Measurements from ENCODE around the gene TCF12.
"Not testable (repeated sequence)": the region's sequence is repeated elsewhere in the genome, so short reads cannot be mapped to it uniquely, and the experiment has no call there.

The TCF12 gene

DNA sequence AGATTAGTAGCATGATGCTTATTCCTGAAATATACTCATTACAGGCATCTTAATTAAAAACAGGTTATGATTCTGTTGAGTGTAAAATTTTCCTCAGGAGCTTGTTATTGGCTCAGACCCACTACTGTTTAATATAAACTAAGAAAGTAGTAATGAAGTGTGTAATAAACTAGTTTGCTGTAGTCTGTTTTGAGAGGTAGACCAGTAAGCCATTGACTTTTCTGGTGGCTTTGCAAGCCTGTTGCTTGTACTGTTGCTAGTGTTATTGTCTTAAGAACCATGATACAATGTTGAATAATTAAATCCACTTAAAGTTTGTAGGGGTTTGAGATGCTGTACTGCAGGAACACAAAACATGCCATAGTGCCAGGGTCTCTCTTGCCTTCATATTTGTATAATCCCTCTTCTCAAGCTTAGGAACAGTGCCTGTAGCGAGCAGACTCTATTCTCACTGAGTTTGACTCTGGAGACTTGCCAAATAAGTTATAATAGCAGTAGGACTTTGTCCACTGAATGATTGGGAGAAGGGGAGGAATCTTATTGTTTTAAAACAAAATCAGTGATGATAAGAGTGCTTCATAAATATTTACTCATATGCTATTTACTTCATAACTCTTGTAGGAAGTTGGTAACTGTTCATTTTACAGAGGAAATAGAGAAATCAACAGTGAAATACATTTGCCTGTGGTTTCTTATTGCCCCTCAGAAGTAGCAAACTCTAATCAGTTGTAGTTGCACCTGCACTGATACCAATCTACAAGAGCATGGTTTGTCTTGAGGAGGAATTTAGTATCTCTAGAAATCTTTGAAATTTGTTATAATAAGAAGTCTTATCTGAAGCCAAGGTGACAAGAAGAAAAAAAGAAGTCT is 13.4 kb downstream of the TCF12 start:
- Histone ChIP-seq H3K36me3 (ENCODE audit: control insufficient read depth, insufficient read depth, low read length, severe bottlenecking) (peaks cover 4% of the 10 kb centered on the region), H3K9me3 (ENCODE audit: control insufficient read depth, low read length) (peaks cover 4% of the 10 kb centered on the region), H3K9ac (ENCODE audit: low read length) (no peak overlapping the region), H3K4me3 (ENCODE audit: low read length) (no peak overlapping the region), H3K4me1 (ENCODE audit: control insufficient read depth, insufficient read depth, low read length) (peaks cover 37% of the 10 kb centered on the region), H3K27me3 (replicated peaks; ENCODE audit: control insufficient read depth, insufficient read depth, low read length) (no peaks in the 10 kb centered on the region)
- DNase-seq (ENCODE audit: low read depth), result peak; percentile 25

DNA sequence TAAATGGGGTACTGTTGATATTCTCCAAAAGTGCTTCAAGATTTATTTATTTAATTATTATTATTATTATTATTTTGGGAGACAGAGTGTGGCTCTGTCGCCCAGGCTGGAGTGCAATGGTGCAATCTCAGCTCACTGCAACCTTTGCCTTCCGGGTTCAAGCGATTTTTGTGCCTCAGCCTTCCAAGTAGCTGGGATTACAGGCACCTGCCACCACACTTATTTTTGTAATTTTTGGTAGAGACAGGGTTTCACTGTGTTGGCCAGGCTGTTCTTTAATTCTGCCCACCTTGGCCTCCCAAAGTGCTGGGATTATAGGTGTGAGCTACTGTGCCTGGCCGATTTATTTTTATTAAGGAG is 14.0 kb downstream of the TCF12 start:
- H3K27me3 ChIP-seq (replicated peaks; ENCODE audit: control insufficient read depth, insufficient read depth, low read length); H3K9me3 ChIP-seq (ENCODE audit: control insufficient read depth, low read length); DNase-seq (ENCODE audit: low read depth); H3K9ac ChIP-seq (ENCODE audit: low read length); H3K36me3 ChIP-seq (ENCODE audit: control insufficient read depth, insufficient read depth, low read length, severe bottlenecking); H3K4me3 ChIP-seq (ENCODE audit: low read length): not testable (repeated sequence)
- peaks cover 37% of the 10 kb centered on the region for H3K4me1 ChIP-seq (ENCODE audit: control insufficient read depth, insufficient read depth, low read length)

DNA sequence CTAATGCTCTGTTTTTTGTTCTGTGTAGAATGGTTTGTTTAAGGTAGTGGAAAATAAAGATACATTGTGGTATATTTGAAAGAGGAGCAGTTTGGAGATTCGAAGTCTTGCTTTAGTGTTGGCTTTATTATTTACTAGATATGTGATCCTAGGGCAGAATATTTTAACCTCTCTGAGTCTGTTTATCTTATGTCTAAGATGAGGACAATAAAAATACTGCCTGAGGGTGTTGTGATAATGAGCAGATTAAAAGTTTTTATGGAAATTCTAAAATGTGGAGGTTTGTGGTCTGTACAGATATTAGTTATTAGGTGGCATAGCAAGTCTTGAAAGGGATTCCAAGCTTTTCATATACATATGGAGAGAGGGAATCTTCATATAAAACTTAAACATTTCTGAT is 15.0 kb downstream of the TCF12 start:
- no peak overlapping the region for H3K4me3 ChIP-seq (ENCODE audit: low read length)
- H3K9me3 ChIP-seq (ENCODE audit: control insufficient read depth, low read length), result peaks cover 4% of the 10 kb centered on the region
- no peak for DNase-seq (ENCODE audit: low read depth)
- peaks cover 35% of the 10 kb centered on the region for H3K4me1 ChIP-seq (ENCODE audit: control insufficient read depth, insufficient read depth, low read length)
- H3K27me3 ChIP-seq (replicated peaks; ENCODE audit: control insufficient read depth, insufficient read depth, low read length), result no peaks in the 10 kb centered on the region
- H3K9ac ChIP-seq (ENCODE audit: low read length), result no peak overlapping the region
- peaks cover 4% of the 10 kb centered on the region for H3K36me3 ChIP-seq (ENCODE audit: control insufficient read depth, insufficient read depth, low read length, severe bottlenecking)

DNA sequence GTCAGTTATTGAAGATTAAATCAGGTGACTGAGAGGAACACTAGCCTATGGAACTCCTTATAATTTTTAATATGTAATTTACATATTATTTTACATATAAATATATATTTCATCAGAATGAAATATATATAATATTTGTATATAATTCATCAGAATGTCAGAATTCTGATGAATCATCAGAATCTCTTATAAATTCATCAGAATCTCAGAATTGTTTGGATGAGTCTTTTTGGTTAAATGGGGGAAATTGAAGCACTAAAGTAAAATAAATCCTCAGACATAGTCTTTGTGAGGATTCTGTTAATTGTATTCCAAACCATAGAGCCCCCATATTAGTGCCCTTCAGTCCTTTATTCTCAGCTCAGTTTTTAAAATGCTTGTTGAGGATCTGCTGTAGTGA is 15.4 kb downstream of the TCF12 start:
- Histone ChIP-seq H3K4me1 (ENCODE audit: control insufficient read depth, insufficient read depth, low read length) (peaks cover 31% of the 10 kb centered on the region), H3K4me3 (ENCODE audit: low read length) (no peak overlapping the region), H3K27me3 (replicated peaks; ENCODE audit: control insufficient read depth, insufficient read depth, low read length) (no peaks in the 10 kb centered on the region), H3K9ac (ENCODE audit: low read length) (no peak overlapping the region), H3K36me3 (ENCODE audit: control insufficient read depth, insufficient read depth, low read length, severe bottlenecking) (peaks cover 4% of the 10 kb centered on the region), H3K9me3 (ENCODE audit: control insufficient read depth, low read length) (peaks cover 4% of the 10 kb centered on the region)
- no peak for DNase-seq (ENCODE audit: low read depth)

DNA sequence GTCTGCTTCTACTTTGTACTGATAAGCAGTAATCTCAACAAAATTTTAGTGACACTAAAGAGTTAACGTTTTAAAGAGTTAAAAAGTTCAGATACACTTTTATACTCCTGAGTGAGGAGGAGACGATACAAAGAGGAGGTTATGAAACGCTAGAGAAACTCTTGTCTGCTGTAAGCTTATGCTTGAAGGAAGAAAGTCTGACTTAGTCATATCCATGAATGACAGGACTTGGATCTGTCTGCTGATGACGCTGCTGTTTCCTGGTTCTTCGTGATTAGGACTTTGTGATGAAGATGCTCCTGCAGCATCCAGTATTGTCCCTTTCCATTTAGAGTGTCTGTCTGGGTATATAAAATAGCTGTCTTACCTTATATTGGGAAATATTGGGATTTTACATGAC is 15.8 kb downstream of the TCF12 start:
- DNase-seq (ENCODE audit: low read depth), result no peak
- Histone ChIP-seq H3K9ac (ENCODE audit: low read length) (no peak overlapping the region), H3K36me3 (ENCODE audit: control insufficient read depth, insufficient read depth, low read length, severe bottlenecking) (peaks cover 4% of the 10 kb centered on the region), H3K4me1 (ENCODE audit: control insufficient read depth, insufficient read depth, low read length) (peaks cover 27% of the 10 kb centered on the region), H3K9me3 (ENCODE audit: control insufficient read depth, low read length) (peaks cover 4% of the 10 kb centered on the region), H3K4me3 (ENCODE audit: low read length) (no peak overlapping the region), H3K27me3 (replicated peaks; ENCODE audit: control insufficient read depth, insufficient read depth, low read length) (no peaks in the 10 kb centered on the region)

DNA sequence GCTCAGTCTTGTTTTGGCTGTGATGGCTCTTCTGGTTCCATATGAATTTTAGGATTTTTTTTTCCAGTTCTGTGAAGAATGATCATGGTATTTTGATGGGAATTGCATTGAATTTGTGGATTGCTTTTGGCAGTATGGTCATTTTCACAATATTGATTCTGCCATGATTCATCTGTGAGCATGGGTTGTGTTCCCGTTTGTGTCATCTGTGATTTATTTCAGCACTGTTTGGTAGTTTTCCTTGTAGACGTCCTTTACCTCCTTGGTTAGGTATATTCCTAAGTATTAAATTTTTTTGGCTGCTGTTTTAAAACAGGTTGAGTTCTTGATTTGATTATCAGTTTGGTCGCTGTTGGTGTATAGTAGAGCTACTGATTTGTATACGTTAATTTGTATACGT is 18.5 kb downstream of the TCF12 start:
- H3K4me3 ChIP-seq (ENCODE audit: low read length), result no peak overlapping the region
- peaks cover 4% of the 10 kb centered on the region for H3K9me3 ChIP-seq (ENCODE audit: control insufficient read depth, low read length)
- no peak for DNase-seq (ENCODE audit: low read depth)

DNA sequence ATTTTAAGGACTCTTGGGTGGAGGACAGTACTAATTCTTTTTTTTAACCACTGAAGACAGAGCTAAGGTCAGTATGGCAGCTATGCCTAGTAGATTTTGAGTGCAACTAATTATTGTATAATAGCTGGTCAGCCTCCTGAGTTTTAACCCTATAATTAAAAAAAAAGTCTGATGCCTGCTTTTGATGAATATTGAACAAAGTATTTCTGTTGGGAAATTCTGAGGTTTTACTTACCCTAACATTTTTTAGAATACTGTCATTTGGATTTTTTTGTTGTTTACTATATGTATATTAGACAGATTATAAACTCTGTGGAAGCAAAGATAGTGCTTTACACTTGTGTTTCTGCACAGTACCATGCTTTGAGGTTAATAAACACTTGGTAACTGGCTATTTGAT is 20.8 kb downstream of the TCF12 start:
- H3K36me3 ChIP-seq (ENCODE audit: control insufficient read depth, insufficient read depth, low read length, severe bottlenecking), result peaks cover 4% of the 10 kb centered on the region
- H3K4me3 ChIP-seq (ENCODE audit: low read length), result no peak overlapping the region
- H3K27me3 ChIP-seq (replicated peaks; ENCODE audit: control insufficient read depth, insufficient read depth, low read length), result no peaks in the 10 kb centered on the region
- H3K9me3 ChIP-seq (ENCODE audit: control insufficient read depth, low read length), result peaks cover 4% of the 10 kb centered on the region
- no peak overlapping the region for H3K9ac ChIP-seq (ENCODE audit: low read length)
- peak; percentile 41 for DNase-seq (ENCODE audit: low read depth)
- peaks cover 20% of the 10 kb centered on the region for H3K4me1 ChIP-seq (ENCODE audit: control insufficient read depth, insufficient read depth, low read length)

More for the DNA sequence above, 18.5 kb downstream of the TCF12 start:
- no peaks in the 10 kb centered on the region for H3K27me3 ChIP-seq (replicated peaks; ENCODE audit: control insufficient read depth, insufficient read depth, low read length)
- H3K36me3 ChIP-seq (ENCODE audit: control insufficient read depth, insufficient read depth, low read length, severe bottlenecking), result peaks cover 4% of the 10 kb centered on the region
- peaks cover 7% of the 10 kb centered on the region for H3K4me1 ChIP-seq (ENCODE audit: control insufficient read depth, insufficient read depth, low read length)
- no peak overlapping the region for H3K9ac ChIP-seq (ENCODE audit: low read length)

DNA sequence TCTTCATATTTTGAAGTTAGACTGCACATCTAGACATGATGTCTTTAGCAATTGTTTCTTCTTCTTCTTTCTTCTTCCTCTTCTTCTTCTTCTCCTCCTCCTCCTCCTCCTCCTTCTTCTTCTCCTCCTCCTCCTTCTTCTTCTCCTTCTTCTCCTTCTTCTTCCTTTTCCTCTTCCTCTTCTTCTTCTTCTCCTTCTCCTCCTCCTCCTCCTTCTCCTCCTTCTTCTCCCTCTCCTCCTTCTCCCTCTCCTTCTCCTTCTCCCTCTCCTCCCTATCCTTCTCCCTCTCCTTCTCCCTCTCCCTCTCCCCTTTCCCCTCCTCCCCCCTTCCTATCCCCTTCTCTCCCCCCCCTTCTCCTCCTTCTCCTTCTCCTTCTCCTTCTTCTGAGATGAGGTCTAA is 21.9 kb downstream of the TCF12 start:
- peaks cover 21% of the 10 kb centered on the region for H3K4me1 ChIP-seq (ENCODE audit: control insufficient read depth, insufficient read depth, low read length)
- DNase-seq (ENCODE audit: low read depth), result no peak
- no peaks in the 10 kb centered on the region for H3K27me3 ChIP-seq (replicated peaks; ENCODE audit: control insufficient read depth, insufficient read depth, low read length)
- no peak overlapping the region for H3K9ac ChIP-seq (ENCODE audit: low read length)
- peaks cover 10% of the 10 kb centered on the region for H3K36me3 ChIP-seq (ENCODE audit: control insufficient read depth, insufficient read depth, low read length, severe bottlenecking)
- H3K4me3 ChIP-seq (ENCODE audit: low read length), result no peak overlapping the region
- peaks cover 4% of the 10 kb centered on the region for H3K9me3 ChIP-seq (ENCODE audit: control insufficient read depth, low read length)

DNA sequence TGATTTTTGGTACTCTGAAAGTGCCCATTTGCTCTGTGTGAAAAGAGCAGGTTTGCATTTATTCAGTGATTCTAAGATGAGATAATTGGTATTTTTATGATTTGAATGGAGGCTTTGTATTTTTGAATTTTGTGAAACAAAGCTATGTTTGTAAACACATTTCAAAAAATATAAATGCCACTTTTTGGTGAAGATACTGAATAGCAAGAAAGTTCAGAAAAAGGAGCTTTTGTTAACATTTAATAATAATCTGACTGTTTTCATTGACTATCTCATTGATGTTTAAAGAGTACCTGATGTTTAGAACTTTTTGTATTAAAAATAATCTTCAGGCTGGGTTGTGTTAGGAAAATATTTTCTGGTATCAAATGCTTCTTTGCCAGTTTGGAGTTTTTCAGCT is 23.7 kb downstream of the TCF12 start:
- no peak for DNase-seq (ENCODE audit: low read depth)
- H3K9ac ChIP-seq (ENCODE audit: low read length), result no peak overlapping the region
- peaks cover 10% of the 10 kb centered on the region for H3K9me3 ChIP-seq (ENCODE audit: control insufficient read depth, low read length)
- H3K27me3 ChIP-seq (replicated peaks; ENCODE audit: control insufficient read depth, insufficient read depth, low read length), result no peaks in the 10 kb centered on the region
- no peak overlapping the region for H3K4me3 ChIP-seq (ENCODE audit: low read length)
- peaks cover 21% of the 10 kb centered on the region for H3K4me1 ChIP-seq (ENCODE audit: control insufficient read depth, insufficient read depth, low read length)
- peaks cover 14% of the 10 kb centered on the region for H3K36me3 ChIP-seq (ENCODE audit: control insufficient read depth, insufficient read depth, low read length, severe bottlenecking)

DNA sequence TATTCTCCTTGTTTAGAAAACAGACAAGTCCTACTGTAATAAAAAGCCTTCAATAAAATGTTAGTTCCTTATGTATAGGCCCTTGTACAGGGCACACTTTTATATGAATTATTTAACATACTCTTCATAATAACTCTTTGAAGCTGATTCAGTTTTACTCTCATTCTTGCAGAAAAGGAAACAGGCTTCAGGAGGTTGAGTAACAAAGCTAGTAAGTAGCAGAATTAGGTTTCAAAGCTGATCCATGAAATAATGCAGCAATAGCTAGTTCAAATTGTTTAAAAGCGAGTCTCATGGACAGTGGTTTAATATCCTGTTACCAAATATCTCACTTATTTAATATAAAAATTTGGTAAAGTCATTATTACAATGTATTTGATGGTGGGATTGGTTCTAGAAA is 25.0 kb downstream of the TCF12 start:
- Histone ChIP-seq H3K9me3 (ENCODE audit: control insufficient read depth, low read length) (peaks cover 10% of the 10 kb centered on the region), H3K4me3 (ENCODE audit: low read length) (no peak overlapping the region), H3K4me1 (ENCODE audit: control insufficient read depth, insufficient read depth, low read length) (peaks cover 24% of the 10 kb centered on the region), H3K36me3 (ENCODE audit: control insufficient read depth, insufficient read depth, low read length, severe bottlenecking) (peaks cover 14% of the 10 kb centered on the region), H3K27me3 (replicated peaks; ENCODE audit: control insufficient read depth, insufficient read depth, low read length) (no peaks in the 10 kb centered on the region), H3K9ac (ENCODE audit: low read length) (no peak overlapping the region)
- DNase-seq (ENCODE audit: low read depth), result peak; percentile 43

DNA sequence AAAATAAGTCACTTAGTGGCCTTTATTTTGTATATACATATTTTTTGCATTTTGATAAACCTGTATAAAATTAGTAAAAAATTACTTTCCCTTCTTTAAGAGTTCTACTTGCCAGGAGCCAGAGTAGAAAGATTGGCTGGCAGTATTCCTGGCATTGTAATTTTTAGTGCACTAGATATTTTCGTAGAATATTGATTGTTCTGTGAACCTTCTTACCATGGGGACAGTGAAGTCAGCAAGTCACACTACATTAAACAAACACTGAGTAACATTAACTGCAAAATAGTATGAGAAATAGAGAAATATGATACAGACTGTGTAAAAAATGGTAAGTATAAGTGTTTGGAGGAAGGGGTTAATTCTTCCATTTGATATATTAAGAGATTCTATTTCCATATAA is 26.0 kb downstream of the TCF12 start:
- H3K4me1 ChIP-seq (ENCODE audit: control insufficient read depth, insufficient read depth, low read length), result peaks cover 33% of the 10 kb centered on the region
- peaks cover 14% of the 10 kb centered on the region for H3K36me3 ChIP-seq (ENCODE audit: control insufficient read depth, insufficient read depth, low read length, severe bottlenecking)
- no peaks in the 10 kb centered on the region for H3K27me3 ChIP-seq (replicated peaks; ENCODE audit: control insufficient read depth, insufficient read depth, low read length)
- no peak overlapping the region for H3K9ac ChIP-seq (ENCODE audit: low read length)
- H3K9me3 ChIP-seq (ENCODE audit: control insufficient read depth, low read length), result peaks cover 10% of the 10 kb centered on the region
- H3K4me3 ChIP-seq (ENCODE audit: low read length), result no peak overlapping the region
- DNase-seq (ENCODE audit: low read depth), result no peak

DNA sequence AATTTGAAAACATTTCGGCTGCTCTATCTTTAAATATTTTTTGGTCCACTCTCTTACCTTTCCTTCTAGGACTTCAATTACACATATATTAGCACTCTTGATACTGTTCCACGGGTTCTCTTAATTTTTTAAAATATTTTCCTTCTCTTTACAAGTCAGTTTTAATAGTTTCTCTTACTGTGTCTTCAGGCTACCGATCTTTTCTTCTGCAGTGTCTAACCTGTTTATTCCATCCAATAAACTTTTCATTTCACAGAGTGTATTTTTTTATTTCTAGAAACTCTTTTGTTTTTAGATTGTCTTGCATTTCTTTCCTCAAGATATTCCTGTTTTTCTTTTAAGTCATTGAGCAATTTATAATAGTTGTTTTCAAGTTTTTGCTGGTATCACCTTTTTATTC is 27.7 kb downstream of the TCF12 start:
- no peak for DNase-seq (ENCODE audit: low read depth)
- Histone ChIP-seq H3K27me3 (replicated peaks; ENCODE audit: control insufficient read depth, insufficient read depth, low read length) (no peaks in the 10 kb centered on the region), H3K4me3 (ENCODE audit: low read length) (no peak overlapping the region), H3K36me3 (ENCODE audit: control insufficient read depth, insufficient read depth, low read length, severe bottlenecking) (peaks cover 14% of the 10 kb centered on the region), H3K4me1 (ENCODE audit: control insufficient read depth, insufficient read depth, low read length) (peaks cover 27% of the 10 kb centered on the region), H3K9ac (ENCODE audit: low read length) (no peak overlapping the region), H3K9me3 (ENCODE audit: control insufficient read depth, low read length) (peaks cover 10% of the 10 kb centered on the region)
